H9 (cell line): ENCODE results near the gene CRMP1. TPM values are rescaled to one million over a fixed set of nuclear protein-coding genes. Genes with fewer than 3 reads are reported as not detected.

Experiments used
- DNase-seq: peaks from one replicate; pipeline ENCODE4 v3.0.0-alpha.2; 2017
- H2AFZ ChIP-seq: one replicate; pipeline ENCODE4 v1.6.1; 2013; ENCODE audit warnings: mild to moderate bottlenecking, low read length, control low read depth, moderate library complexity
- H2AK5ac ChIP-seq: 2 replicates; pipeline ENCODE4 v1.6.1; 2013; ENCODE audit warnings: low read length, control low read depth, mixed read lengths; ENCODE audit not compliant: insufficient read length
- H2BK120ac ChIP-seq: one replicate; pipeline ENCODE4 v1.6.1; 2013; ENCODE audit warnings: low read depth, mild to moderate bottlenecking, low read length, control low read depth, inconsistent platforms; ENCODE audit not compliant: poor library complexity, severe bottlenecking
- H2BK12ac ChIP-seq: 2 replicates; pipeline ENCODE4 v1.6.1; 2013; ENCODE audit warnings: low read length, control low read depth, mixed read lengths, low read depth; ENCODE audit not compliant: insufficient read length
- H2BK15ac ChIP-seq: 2 replicates; pipeline ENCODE4 v1.6.1; 2013; ENCODE audit warnings: low read depth, low read length, control low read depth
- H2BK20ac ChIP-seq: one replicate; pipeline ENCODE4 v1.6.1; 2013; ENCODE audit warnings: low read depth, mild to moderate bottlenecking, low read length, control low read depth, inconsistent platforms; ENCODE audit not compliant: poor library complexity, severe bottlenecking
- H2BK5ac ChIP-seq: 2 replicates; pipeline ENCODE4 v1.6.1; 2013; ENCODE audit warnings: low read length, control low read depth, mixed read lengths; ENCODE audit not compliant: insufficient read length
- H3K14ac ChIP-seq: 2 replicates; pipeline ENCODE4 v1.6.1; 2013; ENCODE audit warnings: low read length, control low read depth; ENCODE audit not compliant: insufficient read depth
- H3K18ac ChIP-seq: 2 replicates; pipeline ENCODE4 v1.6.1; 2013; ENCODE audit warnings: low read depth, mild to moderate bottlenecking, mixed read lengths, low read length, control low read depth; ENCODE audit not compliant: insufficient read length
- H3K23ac ChIP-seq: 2 replicates; pipeline ENCODE4 v1.6.1; 2013; ENCODE audit warnings: low read length, control low read depth, mixed read lengths, low read depth; ENCODE audit not compliant: insufficient read length
- H3K23me2 ChIP-seq: 2 replicates; pipeline ENCODE4 v1.6.1; 2013; ENCODE audit warnings: low read depth, mild to moderate bottlenecking, mixed read lengths, low read length, control low read depth; ENCODE audit not compliant: insufficient read length, poor library complexity, severe bottlenecking
- H3K27ac ChIP-seq: 2 replicates; pipeline ENCODE4 v1.5.1; 2013; ENCODE audit warnings: low read length, control low read depth, mixed read lengths, low read depth; ENCODE audit not compliant: insufficient read length
- H3K27me3 ChIP-seq: 2 replicates; pipeline ENCODE4 v1.6.1; 2013; ENCODE audit warnings: low read length, control low read depth, inconsistent platforms; ENCODE audit not compliant: insufficient read depth
- H3K4ac ChIP-seq: 2 replicates; pipeline ENCODE4 v1.6.1; 2013; ENCODE audit warnings: low read depth, mild to moderate bottlenecking, control low read depth, inconsistent platforms, low read length, moderate library complexity
- H3K4me1 ChIP-seq: 2 replicates; pipeline ENCODE4 v1.6.1; 2013; ENCODE audit warnings: low read length, control low read depth, inconsistent platforms; ENCODE audit not compliant: insufficient read depth
- H3K4me2 ChIP-seq: 2 replicates; pipeline ENCODE4 v1.6.1; 2013; ENCODE audit warnings: low read length, control low read depth, mixed read lengths; ENCODE audit not compliant: insufficient read length, insufficient read depth
- H3K56ac ChIP-seq: 2 replicates; pipeline ENCODE4 v1.6.1; 2013; ENCODE audit warnings: low read depth, mild to moderate bottlenecking, mixed read lengths, low read length, control low read depth; ENCODE audit not compliant: insufficient read length
- H3K79me1 ChIP-seq: 2 replicates; pipeline ENCODE4 v1.6.1; 2013; ENCODE audit warnings: low read depth, mild to moderate bottlenecking, moderate library complexity, low read length, control low read depth, inconsistent platforms; ENCODE audit not compliant: insufficient read depth, poor library complexity, severe bottlenecking
- H3K79me2 ChIP-seq: 2 replicates; pipeline ENCODE4 v1.6.1; 2013; ENCODE audit warnings: low read length, control low read depth, inconsistent platforms; ENCODE audit not compliant: insufficient read depth
- H3K9ac ChIP-seq: 2 replicates; pipeline ENCODE4 v1.6.1; 2013; ENCODE audit warnings: low read length, control low read depth, mixed read lengths; ENCODE audit not compliant: insufficient read length; ENCODE audit errors: extremely low read depth
- H3K9me3 ChIP-seq: one replicate; pipeline ENCODE4 v1.6.1; 2013; ENCODE audit warnings: low read depth, low read length, inconsistent platforms; ENCODE audit not compliant: control insufficient read depth
- H3T11ph ChIP-seq: one replicate; pipeline ENCODE4 v1.6.1; 2013; ENCODE audit warnings: mild to moderate bottlenecking, low read length, control low read depth, inconsistent platforms
- H4K20me1 ChIP-seq: one replicate; pipeline ENCODE4 v1.6.1; 2013; ENCODE audit not compliant: control insufficient read depth, insufficient read length, insufficient read depth
- H4K5ac ChIP-seq: 2 replicates; pipeline ENCODE4 v1.6.1; 2013; ENCODE audit warnings: low read depth, mild to moderate bottlenecking, mixed read lengths, low read length, control low read depth; ENCODE audit not compliant: insufficient read length
- H4K8ac ChIP-seq: replicated peaks from 2 replicates; pipeline ENCODE4 v1.6.1; 2013; ENCODE audit warnings: low read length, control low read depth, mixed read lengths, low read depth; ENCODE audit not compliant: insufficient read length
- H4K91ac ChIP-seq: 2 replicates; pipeline ENCODE4 v1.6.1; 2013; ENCODE audit warnings: low read depth, mild to moderate bottlenecking, moderate library complexity, mixed read lengths, low read length, control low read depth; ENCODE audit not compliant: insufficient read length
- H3K27ac Mint-ChIP-seq, 3 experiments: 2 replicates in 2 of 3; 3 replicates in 1 of 3; pipeline ENCODE4 v1.8.0; 2020 to 2021; ENCODE audit warnings: mixed read lengths in 3 of 3, mild to moderate bottlenecking in 1 of 3, moderate library complexity in 1 of 3
- H3K27me3 Mint-ChIP-seq: 2 replicates; pipeline ENCODE4 v1.8.0; 2021; ENCODE audit warnings: low read depth, mild to moderate bottlenecking, moderate library complexity, mixed read lengths
- H3K36me3 Mint-ChIP-seq, 3 experiments: 2 replicates in 2 of 3; 3 replicates in 1 of 3; pipeline ENCODE4 v1.8.0; 2020 to 2021; ENCODE audit warnings: low read depth in 3 of 3, mixed read lengths in 3 of 3; ENCODE audit not compliant: insufficient read depth in 1 of 3
- H3K4me1 Mint-ChIP-seq, 2 experiments: 2 replicates each; pipeline ENCODE4 v1.8.0; 2020; ENCODE audit warnings: mixed read lengths in 2 of 2
- H3K4me3 Mint-ChIP-seq, 2 experiments: 2 replicates in 1 of 2; 3 replicates in 1 of 2; pipeline ENCODE4 v1.8.0; 2020 to 2021; ENCODE audit warnings: mild to moderate bottlenecking in 2 of 2, mixed read lengths in 2 of 2, moderate library complexity in 1 of 2
- H3K9me3 Mint-ChIP-seq, 2 experiments: 2 replicates in 1 of 2; 3 replicates in 1 of 2; pipeline ENCODE4 v1.8.0; 2020; ENCODE audit warnings: mild to moderate bottlenecking in 2 of 2, mixed read lengths in 2 of 2, moderate library complexity in 1 of 2
- CTCF ChIP-seq: fragments of 200-600 bp; sonication (generic); conservative IDR thresholded peaks from 3 replicates; pipeline ENCODE4 v1.8.0; 2021; ENCODE audit warnings: antibody characterized with exemption, mild to moderate bottlenecking
- WGBS: extraction: QIAGEN DNeasy Blood & Tissue Kit; methylation state at CpG from one replicate; pipeline ENCODE4 v1.1.7; 2013; ENCODE audit warnings: missing lambda C conversion rate, low lambda C conversion rate, mixed read lengths; ENCODE audit not compliant: insufficient read length; ENCODE audit errors: extremely low coverage; 5-methylcytosine and 5-hydroxymethylcytosine counted together
- total RNA-seq: library from RNA; stranded (reverse); gene quantifications from 2 replicates; pipeline ENCODE4 v1.2.1, GENCODE V29; 2021

Gene CRMP1
- total RNA-seq, 1 experiment from 2014 or later, result 71.6 TPM

GRCh38 chr4:5798946-5799345, 93.9 kb downstream of the CRMP1 start:
- Mint-ChIP-seq H3K4me1 (no peaks in the 10 kb centered on the region), H3K27ac (no peak overlapping the region), H3K4me3 (no peak overlapping the region), H3K27me3 (no peaks in the 10 kb centered on the region; the same call in 1 of the 2 replicates), H3K9me3 (no peaks in the 10 kb centered on the region), H3K36me3 (peaks cover 17 to 35% (median 19%) of the 10 kb centered on the region in 3 experiments; a peak in 6 of 7 replicates)
- Histone ChIP-seq H4K8ac (no peak overlapping the region), H3K18ac (no peak overlapping the region), H2BK5ac (no peak overlapping the region), H2BK15ac (no peak overlapping the region), H2BK20ac (no peak overlapping the region), H3K56ac (no peak overlapping the region), H3K23me2 (no peaks in the 10 kb centered on the region), H3T11ph (no peak overlapping the region), H2BK12ac (no peak overlapping the region), H4K91ac (no peak overlapping the region), H4K20me1 (no peaks in the 10 kb centered on the region), H2BK120ac (no peak overlapping the region), H3K4me1 (no peaks in the 10 kb centered on the region), H3K4me2 (no peak overlapping the region), H3K27ac (no peak overlapping the region), H4K5ac (no peak overlapping the region), H2AK5ac (no peak overlapping the region), H3K4ac (no peak overlapping the region), H3K27me3 (no peaks in the 10 kb centered on the region), H3K79me1 (no peaks in the 10 kb centered on the region), H3K9me3 (no peaks in the 10 kb centered on the region), H3K79me2 (no peaks in the 10 kb centered on the region), H3K23ac (no peak overlapping the region), H2AFZ (no peak overlapping the region), H3K14ac (no peak overlapping the region), H3K9ac (no peak overlapping the region)
- TF ChIP-seq CTCF, result no peak
- no peak for DNase-seq
- no CpG with 5 or more reads among the region's 11 CpGs for WGBS
